GM10248 (cell line): ENCODE results near the gene PIGH.
"Not testable (repeated sequence)": the region's sequence is repeated elsewhere in the genome, so short reads cannot be mapped to it uniquely, and the experiment has no call there.

ENCODE experiments used
- CTCF ChIA-PET: fragments of 300-600 bp; sonication (Branson Sonifier 250); formaldehyde crosslinking; extraction: SDS; loops from one replicate; lab custom pipeline; 2021; ENCODE audit warnings: antibody characterized with exemption; lab: Yijun Ruan, JAX
- POLR2A ChIA-PET: fragments of 350-650 bp; sonication (Branson Sonifier 250); formaldehyde crosslinking; extraction: SDS; loops from one replicate; lab custom pipeline; 2020; ENCODE audit warnings: antibody characterized with exemption; lab: Yijun Ruan, JAX
- DNase-seq: peaks from one replicate; pipeline ENCODE4 v3.0.0; 2012; ENCODE audit errors: extremely low spot score
- CTCF ChIP-seq: IDR thresholded peaks from 2 replicates; pipeline ENCODE4 v1.5.1; 2012; ENCODE audit warnings: mild to moderate bottlenecking, low read depth; ENCODE audit errors: extremely low read depth, missing control alignments, control extremely low read depth

PIGH gene

GRCh38 chr14:67627519-67627918 lies 27.5 kb upstream of the PIGH start:
- CTCF ChIA-PET, result interaction anchor here (1.3 to 1.8 kb wide), 3 partner anchors 8 to 40 kb away, joined by 5 to 6 read pairs (median 6); no protein-coding TSS in a partner anchor
- TF ChIP-seq CTCF, result no peak
- POLR2A ChIA-PET, result interaction anchor here (0.7 kb wide), 1 partner anchor 1189 kb away, joined by 4 read pairs; no protein-coding TSS in a partner anchor
- no peak for DNase-seq

- POLR2A ChIA-PET, DNase-seq, CTCF ChIA-PET: not testable (repeated sequence)
These were observed 26.1 kb upstream of the PIGH start for GRCh38 chr14:67626131-67626530.

- ChIA-PET POLR2A (no interaction called here), CTCF (interaction anchor here (1.0 to 5.0 kb wide), 4 partner anchors 23 to 81 kb away, joined by 3 to 29 read pairs (median 4); partner anchors contain the start of genes PIGH and RDH11)
- no peak for DNase-seq
- no peak for TF ChIP-seq CTCF
These were observed 23.0 kb upstream of the PIGH start for GRCh38 chr14:67623114-67623513.

- POLR2A ChIA-PET, result no interaction called here
- no peak for DNase-seq
- CTCF ChIA-PET, result interaction anchor here (1.0 to 5.0 kb wide), 5 partner anchors 9 to 82 kb away, joined by 3 to 29 read pairs (median 4); partner anchors contain the start of genes PIGH and RDH11
- TF ChIP-seq CTCF, result no peak
These were observed 22.6 kb upstream of the PIGH start for GRCh38 chr14:67622675-67623074.

- ChIA-PET POLR2A (no interaction called here), CTCF (interaction anchor here (1.0 to 5.0 kb wide), 10 partner anchors 13 to 84 kb away, joined by 3 to 59 read pairs (median 6); partner anchors contain the start of gene PIGH)
- DNase-seq, result no peak
- TF ChIP-seq CTCF, result no peak
These were observed 20.2 kb upstream of the PIGH start for GRCh38 chr14:67620217-67620785.

- TF ChIP-seq CTCF, result peak; percentile 7
- CTCF ChIA-PET, result interaction anchor here (0.7 to 5.0 kb wide), 35 partner anchors 8 to 255 kb away, joined by 3 to 59 read pairs (median 4); partner anchors contain the start of gene PIGH
- POLR2A ChIA-PET, result no interaction called here
- DNase-seq, result peak; percentile 97
These were observed 19.6 kb upstream of the PIGH start, which contains the start of gene ARG2 for GRCh38 chr14:67619446-67620216. TSS of gene ARG2 (plus strand) at chr14:67619920. CDS start at chr14:67619978, 58 bp downstream.

GRCh38 chr14:67618617-67619063 lies 18.6 kb upstream of the PIGH start:
- peak; percentile 61 for DNase-seq
- CTCF ChIA-PET, result interaction anchor here (0.6 to 5.0 kb wide), 30 partner anchors 9 to 254 kb away, joined by 3 to 59 read pairs (median 4); partner anchors contain the start of gene PIGH
- POLR2A ChIA-PET, result no interaction called here
- peak; percentile 59 for TF ChIP-seq CTCF
